HG02588 (cell line): ENCODE results near the gene LANCL1.

ENCODE experiments used
- ATAC-seq: cut with Tn5 transposase; IDR thresholded peaks from one replicate; pipeline ENCODE4 v1.9.1; 2021; ENCODE audit warnings: mild to moderate bottlenecking, moderate library complexity; ENCODE audit not compliant: unreplicated experiment

Gene LANCL1

GRCh38 chr2:210412660-210413059, 63.9 kb downstream of the LANCL1 start:
- no peak for ATAC-seq

- no peak for ATAC-seq
These were observed 66.0 kb downstream of the LANCL1 start for GRCh38 chr2:210410542-210410941.

- ATAC-seq, result no peak
These were observed 77.0 kb downstream of the LANCL1 start for GRCh38 chr2:210399440-210400041.

GRCh38 chr2:210392469-210392881, 84.1 kb downstream of the LANCL1 start:
- ATAC-seq, result no peak

- no peak for ATAC-seq
These were observed 86.7 kb downstream of the LANCL1 start for GRCh38 chr2:210389856-210390255.

- ATAC-seq, result no peak
These were observed 88.4 kb downstream of the LANCL1 start for GRCh38 chr2:210388148-210388547.

- no peak for ATAC-seq
These were observed 89.5 kb downstream of the LANCL1 start for GRCh38 chr2:210387074-210387473.
